Endothelial cell of umbilical vein (primary cell): Measurements from ENCODE around the gene CASP9.

Experiments
- CTCF ChIP-seq, 2 donors: IDR thresholded peaks; 1 replicate in 1 of 2; 2 replicates in 1 of 2; pipeline ENCODE4 v1.5.1; 2011; ENCODE audit warnings: low read length in 2 of 2, mild to moderate bottlenecking in 2 of 2, moderate library complexity in 2 of 2, control low read depth in 1 of 2, inconsistent platforms in 1 of 2, low read depth in 1 of 2; ENCODE audit not compliant: insufficient read depth in 1 of 2; ENCODE audit errors: extremely low read depth in 1 of 2
- EZH2 ChIP-seq: IDR thresholded peaks from 2 replicates; pipeline ENCODE4 v1.6.1; 2012; ENCODE audit warnings: borderline replicate concordance, low read depth, mild to moderate bottlenecking, moderate library complexity, low read length, inconsistent platforms; ENCODE audit not compliant: severe bottlenecking
- GATA2 ChIP-seq: IDR thresholded peaks from 2 replicates; pipeline ENCODE4 v1.7.0; 2011; ENCODE audit warnings: low read depth, mild to moderate bottlenecking, moderate library complexity, mixed read lengths, low read length; ENCODE audit not compliant: insufficient read length, insufficient read depth
- JUN ChIP-seq: IDR thresholded peaks from 2 replicates; pipeline ENCODE4 v1.6.1; 2011; ENCODE audit warnings: borderline replicate concordance, low read depth; ENCODE audit not compliant: insufficient read length, insufficient read depth
- MAX ChIP-seq: IDR thresholded peaks from 2 replicates; pipeline ENCODE4 v1.6.1; 2011; ENCODE audit not compliant: insufficient read depth, insufficient read length
- MYC ChIP-seq: IDR thresholded peaks from one replicate; pipeline ENCODE4 v1.6.1; 2011; ENCODE audit warnings: mild to moderate bottlenecking, low read depth, low read length
- POLR2A ChIP-seq: IDR thresholded peaks from 2 replicates; pipeline ENCODE4 v1.6.1; 2012; ENCODE audit warnings: low read depth, mild to moderate bottlenecking, control low read depth, low read length
- POLR2AphosphoS5 ChIP-seq: IDR thresholded peaks from 2 replicates; pipeline ENCODE4 v1.6.1; 2012; ENCODE audit warnings: low read depth, mild to moderate bottlenecking, control low read depth, low read length, moderate library complexity; ENCODE audit not compliant: insufficient read depth

GRCh38 chr1:15543251-15543588, 19.2 kb upstream of the CASP9 start:
- TF ChIP-seq MYC = no peak
- TF ChIP-seq CTCF (IDR thresholded peaks at IDR 0.05; ENCODE audit: extremely low read depth in 1 of 2, insufficient read depth in 1 of 2, low read depth in 1 of 2, low read length in 2 of 2) = no peak
- TF ChIP-seq POLR2A = no peak
- no peak for TF ChIP-seq GATA2
- TF ChIP-seq EZH2 = no peak
- no peak for TF ChIP-seq MAX
- TF ChIP-seq POLR2AphosphoS5 = no peak
- no peak for TF ChIP-seq JUN
